GM12878 (cell line): ENCODE measurements around the gene TRIM13. TPM values are rescaled to one million over a fixed set of nuclear protein-coding genes. Genes with fewer than 3 reads are reported as not detected.

Experiments
- ATAC-seq: fragments of 200-7000 bp; cut with Tn5 transposase; 3 replicates; pipeline ENCODE4 v1.9.1; 2020; ENCODE audit warnings: mild to moderate bottlenecking, moderate library complexity
- BruUV-seq: library from RNA; stranded (reverse); fragments of 400-500 nt; replicated peaks from 2 replicates; lab custom pipeline; 2021; lab: Mats Ljungman, UMichigan
- CTCF ChIA-PET: fragments of 300-600 bp; sonication (Branson Sonifier 250); formaldehyde crosslinking; extraction: SDS; loops from one replicate; lab custom pipeline; 2021; ENCODE audit warnings: inconsistent platforms; lab: Yijun Ruan, JAX
- POLR2A ChIA-PET: fragments of 350-600 bp; formaldehyde crosslinking; extraction: SDS; loops from one replicate; lab custom pipeline; 2021; ENCODE audit warnings: inconsistent platforms; lab: Charles Lee
- RAD21 ChIA-PET: fragments of 300-600 bp; sonication (Branson Sonifier 250); formaldehyde crosslinking; loops from one replicate; lab custom pipeline; 2023; ENCODE audit warnings: antibody characterized with exemption; ENCODE audit not compliant: unreplicated experiment; lab: Charles Lee
- SMC1A ChIA-PET: fragments of 300-600 bp; sonication (Branson Sonifier 250); formaldehyde crosslinking; loops from one replicate; lab custom pipeline; 2023; ENCODE audit not compliant: unreplicated experiment, uncharacterized antibody; lab: Charles Lee
- DNase-seq: peaks from one replicate; pipeline ENCODE4 v3.0.0-alpha.2; 2011; ENCODE audit warnings: low read depth, low spot score
- FAIRE-seq: peaks from 3 replicates; lab custom pipeline; 2011; peaks lifted over from hg19 to GRCh38; lab: Jason Lieb, UNC
- H2AFZ ChIP-seq: 2 replicates; pipeline ENCODE4 v1.6.0; 2011; ENCODE audit warnings: low read depth, low read length, control low read depth; ENCODE audit not compliant: control insufficient read depth
- H3K27ac ChIP-seq: 2 replicates; pipeline ENCODE4 v1.5.1; 2011; ENCODE audit warnings: control low read depth; ENCODE audit not compliant: control insufficient read depth, insufficient read depth
- H3K27me3 ChIP-seq, 2 experiments: replicated peaks in 1 of 2; 2 replicates each; pipeline versions ENCODE4 v1.6.0 to v1.6.1; 2011; ENCODE audit warnings: low read length in 1 of 2; ENCODE audit not compliant: control insufficient read depth in 2 of 2, insufficient read depth in 2 of 2
- H3K36me3 ChIP-seq, 2 experiments: 2 replicates each; pipeline ENCODE4 v1.5.1; 2011; ENCODE audit warnings: low read length in 1 of 2; ENCODE audit not compliant: control insufficient read depth in 2 of 2, insufficient read depth in 2 of 2
- H3K4me1 ChIP-seq: 2 replicates; pipeline ENCODE4 v1.6.1; 2011; ENCODE audit warnings: mild to moderate bottlenecking, low read length, moderate library complexity, mixed read lengths; ENCODE audit not compliant: control insufficient read depth, insufficient read depth
- H3K4me2 ChIP-seq: 2 replicates; pipeline ENCODE4 v1.6.0; 2011; ENCODE audit warnings: control low read depth; ENCODE audit not compliant: control insufficient read depth, insufficient read depth
- H3K4me3 ChIP-seq: fragments of 200-600 bp; sonication (generic); 2 replicates; pipeline ENCODE4 v1.5.1; 2016
- H3K79me2 ChIP-seq: 2 replicates; pipeline ENCODE4 v1.6.0; 2011; ENCODE audit warnings: low read length; ENCODE audit not compliant: control insufficient read depth, insufficient read depth
- H3K9ac ChIP-seq: 2 replicates; pipeline ENCODE4 v1.8.0; 2011; ENCODE audit warnings: low read length, control low read depth, mixed read lengths; ENCODE audit not compliant: control insufficient read depth, insufficient read depth
- H3K9me3 ChIP-seq: replicated peaks from 3 replicates; pipeline ENCODE4 v1.5.1; 2011; ENCODE audit warnings: mild to moderate bottlenecking, low read length; ENCODE audit not compliant: control insufficient read depth, insufficient read depth
- H4K20me1 ChIP-seq: 2 replicates; pipeline ENCODE4 v1.6.0; 2011; ENCODE audit not compliant: control insufficient read depth, insufficient read depth
- BACH1 ChIP-seq: fragments of 450-650 bp; IDR thresholded peaks from 2 replicates; pipeline ENCODE4 v1.6.1; 2017; ENCODE audit warnings: mild to moderate bottlenecking, borderline replicate concordance
- BRCA1 ChIP-seq: IDR thresholded peaks from 2 replicates; pipeline ENCODE4 v1.6.1; 2011; ENCODE audit warnings: low read depth, low read length, improper control_type of control experiment
- CBFB ChIP-seq: IDR thresholded peaks from 2 replicates; pipeline ENCODE4 v1.6.1; 2016; ENCODE audit warnings: antibody characterized with exemption, low read depth
- CEBPB ChIP-seq, 2 experiments: fragments of 150-350 bp in 1 of 2; IDR thresholded peaks; 2 replicates each; pipeline ENCODE4 v1.6.1; 2012 to 2014; ENCODE audit warnings: low read depth in 2 of 2, low read length in 2 of 2, borderline replicate concordance in 1 of 2, inconsistent platforms in 1 of 2
- E2F8 ChIP-seq: fragments of 450-650 bp; IDR thresholded peaks from 2 replicates; pipeline ENCODE4 v1.6.1; 2018; ENCODE audit warnings: mild to moderate bottlenecking, low read depth, moderate library complexity; ENCODE audit not compliant: partially characterized antibody
- E4F1 ChIP-seq: fragments of 450-650 bp; IDR thresholded peaks from 2 replicates; pipeline ENCODE4 v1.6.1; 2018; ENCODE audit warnings: borderline replicate concordance, mild to moderate bottlenecking; ENCODE audit not compliant: partially characterized antibody
- ETV6 ChIP-seq, 2 experiments: fragments of 450-650 bp in 1 of 2; IDR thresholded peaks in 1 of 2; conservative IDR thresholded peaks in 1 of 2; 2 replicates each; pipeline ENCODE4 v1.6.1; 2014; ENCODE audit warnings: antibody characterized with exemption in 1 of 2, borderline replicate concordance in 1 of 2, low read depth in 1 of 2, mild to moderate bottlenecking in 1 of 2, moderate library complexity in 1 of 2
- GATAD2B ChIP-seq: fragments of 450-650 bp; conservative IDR thresholded peaks from 2 replicates; pipeline ENCODE4 v1.6.1; 2017; ENCODE audit warnings: low read depth, mild to moderate bottlenecking, moderate library complexity
- HDAC6 ChIP-seq: fragments of 200-600 bp; sonication (generic); IDR thresholded peaks from one replicate; pipeline ENCODE4 v1.8.0; 2017; ENCODE audit warnings: antibody characterized with exemption; ENCODE audit not compliant: unreplicated experiment
- HDGF ChIP-seq: fragments of 450-650 bp; IDR thresholded peaks from 2 replicates; pipeline ENCODE4 v1.6.1; 2016; ENCODE audit warnings: antibody characterized with exemption
- KLF5 ChIP-seq: fragments of 450-650 bp; IDR thresholded peaks from 2 replicates; pipeline ENCODE4 v1.6.1; 2014; ENCODE audit warnings: mild to moderate bottlenecking; ENCODE audit not compliant: partially characterized antibody
- LARP7 ChIP-seq: fragments of 450-650 bp; IDR thresholded peaks from 2 replicates; pipeline ENCODE4 v1.6.1; 2017; ENCODE audit warnings: mild to moderate bottlenecking
- USF1 ChIP-seq: IDR thresholded peaks from 2 replicates; pipeline ENCODE4 v1.6.1; 2011; ENCODE audit warnings: borderline replicate concordance, low read depth, mild to moderate bottlenecking, moderate library complexity, mixed read lengths, low read length; ENCODE audit not compliant: insufficient read depth; ENCODE audit errors: extremely low read length
- WGBS: methylation state at CpG from one replicate; pipeline ENCODE4 v1.1.6; 2016; ENCODE audit warnings: low lambda C conversion rate; ENCODE audit not compliant: insufficient replicate concordance, insufficient coverage; ENCODE audit errors: missing lambda C conversion rate; 5-methylcytosine and 5-hydroxymethylcytosine counted together
- in situ Hi-C: fragments of 300-500 bp; cut with MboI; formaldehyde crosslinking; loops from 9 replicates; pipeline ENCODE4 v1.14.3; 2018; ENCODE audit warnings: mixed read lengths
- intact Hi-C: fragments of 100-400 bp; cut with micrococcal nuclease; formaldehyde crosslinking; loops from one replicate; pipeline ENCODE4 v1.14.2; 2022; ENCODE audit not compliant: unreplicated experiment
- polyA plus RNA-seq, 11 experiments: library from polyadenylated mRNA; depleted of rRNA in 4 of 11; unstranded in 6 of 11; stranded (reverse) in 5 of 11; fragments of >200 nt; fragmentation: Nextera tagmentation in 4 of 11; fragmentation: Illumina TruSeq in 1 of 11; extraction: Ambion mirVana in 4 of 11; extraction: Trizol in 1 of 11; gene quantifications; 1 replicate in 1 of 11; 2 replicates in 10 of 11; pipeline versions ENCODE4 v1.2.1 to v1.2.3, GENCODE V29; 2011 to 2016; ENCODE audit warnings: inconsistent platforms in 2 of 11, missing spikeins in 2 of 11, low read depth in 1 of 11
- total RNA-seq, 4 experiments: library from RNA; depleted of rRNA in 3 of 4; stranded (reverse); fragments of >200 nt in 3 of 4; fragmentation: Illumina TruSeq in 1 of 4; extraction: Trizol in 1 of 4; gene quantifications; 2 replicates each; pipeline versions ENCODE4 v1.2.1 to v1.2.3, GENCODE V29; 2013 to 2021

The TRIM13 gene
- total and polyA plus RNA-seq, 10 of the 15 experiments (the other 5 are each of a cell fraction or from before 2014, with no cell fraction given), result 15.4 to 33.8 (median 21.0) TPM

GRCh38 chr13:50065712-50066111 is 68.9 kb downstream of the TRIM13 start:
- ChIA-PET RAD21 (no interaction called here), SMC1A (interaction anchor here (0.7 to 1.2 kb wide), 3 partner anchors 10 to 38 kb away, joined by 3 to 5 read pairs (median 3); no protein-coding TSS in a partner anchor), CTCF (interaction anchor here (0.6 to 1.7 kb wide), 4 partner anchors 8 to 1004 kb away, joined by 3 to 4 read pairs (median 3); partner anchors contain the start of gene TRIM13), POLR2A (no interaction called here)
- FAIRE-seq (no peak), ATAC-seq (no peak), DNase-seq (no peak)
- in situ Hi-C loops, result no loop called here
- Histone ChIP-seq H3K9me3 (no peaks in the 10 kb centered on the region; the same call in 2 of the 3 replicates), H3K79me2 (peaks cover 45% of the 10 kb centered on the region), H3K27me3 (no peaks in the 10 kb centered on the region), H3K4me3 (no peak overlapping the region), H3K27ac (no peak overlapping the region), H4K20me1 (no peaks in the 10 kb centered on the region), H2AFZ (no peak overlapping the region), H3K4me1 (no peaks in the 10 kb centered on the region), H3K9ac (no peak overlapping the region), H3K36me3 (peaks cover 4 to 26% of the 10 kb centered on the region in 2 experiments), H3K4me2 (no peak overlapping the region)
- WGBS, result 96% methylated on average over 1 of the region's 1 CpG
- intact Hi-C loops, result no loop called here
- TF ChIP-seq HDAC6 (no peak), BACH1 (no peak), HDGF (no peak), KLF5 (no peak), BRCA1 (no peak), GATAD2B (no peak), CBFB (no peak), E4F1 (no peak), CEBPB (IDR thresholded peaks at IDR 0.05; ENCODE audit: borderline replicate concordance in 1 of 2, low read depth in 2 of 2, low read length in 2 of 2) (no peak), LARP7 (no peak), ETV6 (conservative IDR thresholded peaks at IDR 0.05 in 1 of 2, IDR thresholded peaks at IDR 0.05 in 1 of 2; ENCODE audit: borderline replicate concordance in 1 of 2, low read depth in 1 of 2) (no peak), E2F8 (no peak), USF1 (no peak)
- BruUV-seq, result TSS peak; percentile 11
